ENCODE measurements around the gene SCARF2.

DNA sequence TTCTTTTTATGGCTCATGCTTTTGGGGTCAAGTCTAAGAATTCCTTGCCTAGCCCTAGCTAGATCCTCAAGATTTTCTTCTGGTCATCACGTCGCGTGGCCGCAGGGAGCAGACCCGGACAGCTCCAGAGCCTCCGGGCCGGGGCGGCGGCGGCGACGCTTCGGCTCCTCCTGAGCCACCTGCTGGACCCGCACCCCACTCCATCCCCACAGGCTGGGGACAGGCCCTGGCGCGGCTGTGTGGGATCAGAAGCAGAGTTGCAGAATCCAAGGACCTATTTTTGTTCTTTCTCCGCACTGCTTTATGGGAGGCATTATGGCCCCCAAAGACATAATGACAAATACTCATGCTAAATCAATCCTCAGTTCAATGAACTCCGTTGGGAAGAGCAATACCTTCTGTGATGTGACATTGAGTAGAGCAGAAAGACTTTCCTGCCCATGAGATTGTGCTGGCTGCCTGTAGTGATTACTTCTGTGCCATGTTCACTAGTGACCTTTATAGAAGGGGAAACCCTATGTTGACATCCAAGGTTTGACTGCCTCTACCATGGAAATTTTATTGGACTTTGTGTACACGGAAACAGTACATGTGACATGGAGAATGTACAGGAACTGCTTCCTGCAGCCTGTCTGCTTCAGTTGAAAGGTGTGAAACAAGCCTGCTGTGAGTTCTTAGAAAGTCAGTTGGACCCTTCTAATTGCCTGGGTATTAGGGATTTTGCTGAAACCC lies 12.4 kb upstream of the SCARF2 start:
- TF ChIP-seq CTCF (IDR thresholded peaks at IDR 0.05), result no peak
- TF ChIP-seq RAD21 (conservative IDR thresholded peaks at IDR 0.05 in 1 of 2, IDR thresholded peaks at IDR 0.05 in 1 of 2), result no peak
- no peak for TF ChIP-seq NR3C1 (IDR thresholded peaks at IDR 0.05)
